Mesodermal cell (in vitro differentiated cells): ENCODE results near the gene TCEAL4.

ENCODE experiments used
- H3K27ac ChIP-seq: 2 replicates; pipeline ENCODE4 v1.7.0; 2013; ENCODE audit warnings: mild to moderate bottlenecking, low read depth, low read length, moderate library complexity; ENCODE audit not compliant: severe bottlenecking
- H3K36me3 ChIP-seq: 2 replicates; pipeline ENCODE4 v1.7.1; 2013; ENCODE audit warnings: mild to moderate bottlenecking, low read length, moderate library complexity; ENCODE audit not compliant: control insufficient read depth, insufficient read depth
- H3K4me1 ChIP-seq: one replicate; pipeline ENCODE4 v1.7.1; 2013; ENCODE audit warnings: mild to moderate bottlenecking, low read length; ENCODE audit not compliant: insufficient read depth, control insufficient read depth, poor library complexity, severe bottlenecking
- H3K4me3 ChIP-seq: 2 replicates; pipeline ENCODE4 v1.7.0; 2013; ENCODE audit warnings: low read length, control low read depth, mild to moderate bottlenecking; ENCODE audit not compliant: insufficient read depth, poor library complexity, severe bottlenecking; ENCODE audit errors: extremely low read depth
- H3K9me3 ChIP-seq: 2 replicates; pipeline ENCODE4 v1.7.1; 2013; ENCODE audit warnings: mild to moderate bottlenecking, low read length, moderate library complexity; ENCODE audit not compliant: control insufficient read depth
- WGBS, 2 experiments: methylation state at CpG; one replicate each; pipeline ENCODE4 v1.1.5; 2013; ENCODE audit warnings: missing lambda C conversion rate in 2 of 2; ENCODE audit not compliant: insufficient coverage in 2 of 2; 5-methylcytosine and 5-hydroxymethylcytosine counted together

Gene TCEAL4

DNA sequence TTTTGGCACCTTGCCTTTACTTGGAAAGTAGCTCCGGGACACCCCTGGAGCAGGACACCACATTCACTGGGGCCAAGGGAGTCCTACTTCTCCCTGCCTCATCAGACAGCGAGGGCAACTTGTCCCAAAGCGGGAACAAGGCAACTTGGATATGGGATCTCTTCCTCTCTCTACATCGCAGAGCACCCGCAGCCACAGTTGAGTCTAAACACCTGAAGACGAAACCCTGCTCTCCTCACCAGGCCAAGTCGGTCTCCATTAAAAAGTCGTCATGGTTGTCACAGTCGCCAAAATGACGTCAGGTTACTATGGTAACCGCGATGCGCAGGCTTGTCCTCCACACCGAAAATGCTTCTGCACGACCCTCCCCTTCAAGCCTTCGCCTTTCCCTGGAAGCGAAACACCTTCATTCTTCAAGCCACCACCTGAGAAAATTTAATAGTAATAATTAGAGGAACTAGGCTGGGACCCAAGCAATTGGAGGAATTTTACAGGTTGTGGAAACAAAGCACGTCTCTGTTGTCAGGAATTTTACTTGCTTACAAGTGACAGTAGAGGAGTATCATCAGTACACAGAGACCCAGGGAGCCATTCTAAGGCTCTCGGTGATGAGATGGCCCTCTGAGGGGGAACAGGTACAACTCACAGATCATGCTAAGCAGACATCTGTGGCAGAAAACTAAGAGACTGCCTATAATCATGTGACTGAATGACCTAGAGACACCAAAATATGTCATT, 30.5 kb upstream of the TCEAL4 start:
- Histone ChIP-seq H3K4me3 (peak overlapping the region; percentile 35), H3K9me3 (no peaks in the 10 kb centered on the region), H3K4me1 (no peaks in the 10 kb centered on the region), H3K27ac (no peak overlapping the region), H3K36me3 (no peaks in the 10 kb centered on the region)
- WGBS, 2 experiments: 3 to 4% methylated on average over 4 to 7 of the region's 19 CpGs

DNA sequence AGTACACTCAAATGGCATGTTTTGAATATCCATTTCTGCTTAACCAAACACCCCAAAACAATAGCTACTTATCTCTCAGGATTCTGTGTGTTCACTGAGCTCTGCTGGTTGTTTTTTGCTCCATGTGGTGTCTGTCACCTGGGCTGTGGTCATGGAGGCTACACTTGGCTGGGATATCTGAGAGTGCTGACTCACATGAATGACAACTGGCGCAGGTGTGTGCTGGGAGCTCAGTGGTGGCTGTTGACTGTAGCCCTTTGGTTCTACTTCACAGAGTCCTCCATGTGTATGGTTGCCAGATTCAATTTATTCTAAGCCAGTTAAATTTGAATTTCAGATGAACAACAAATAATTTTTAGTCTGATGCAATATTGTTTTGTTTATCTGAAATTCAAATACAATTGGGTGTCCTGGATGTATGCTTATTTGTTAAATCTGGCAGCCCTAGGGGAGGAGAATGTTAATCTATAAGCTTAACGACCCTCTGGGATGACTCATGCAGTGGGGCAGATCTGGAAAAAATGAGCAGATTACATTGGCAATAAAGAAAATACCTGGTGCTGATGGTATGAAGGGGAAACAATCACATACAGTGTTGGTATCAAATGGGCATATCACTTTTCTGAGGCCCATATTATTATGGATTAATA, 28.2 kb upstream of the TCEAL4 start:
- no peak overlapping the region for H3K27ac ChIP-seq
- H3K36me3 ChIP-seq: no peaks in the 10 kb centered on the region
- no peaks in the 10 kb centered on the region for H3K4me1 ChIP-seq
- no peak overlapping the region for H3K4me3 ChIP-seq
- 0 to 67% methylated on average over 1 of the region's 2 CpGs for WGBS, 2 experiments
- H3K9me3 ChIP-seq: no peaks in the 10 kb centered on the region

DNA sequence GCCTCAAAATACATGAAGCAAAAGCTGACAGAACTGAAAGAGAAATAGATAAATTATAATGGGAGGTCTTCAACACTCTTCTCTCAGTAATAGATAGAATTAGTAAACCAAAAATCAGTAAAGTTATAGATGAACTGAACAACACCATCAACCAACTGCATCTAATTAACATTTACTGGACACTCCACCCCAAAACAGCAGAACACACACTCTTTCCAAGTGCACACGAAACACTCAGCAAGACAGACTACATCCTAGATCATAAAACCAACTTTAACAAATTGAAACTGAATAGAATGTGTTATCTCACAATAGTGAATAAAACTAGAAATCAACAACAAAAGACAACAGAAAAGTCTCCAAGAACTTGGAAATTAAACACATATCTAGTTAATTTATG, 25.1 kb upstream of the TCEAL4 start:
- Histone ChIP-seq H3K9me3 (no peaks in the 10 kb centered on the region), H3K4me3 (no peak overlapping the region), H3K27ac (no peak overlapping the region), H3K36me3 (no peaks in the 10 kb centered on the region), H3K4me1 (no peaks in the 10 kb centered on the region)
- no CpG with 5 or more reads among the region's 1 CpG for WGBS, 2 experiments

DNA sequence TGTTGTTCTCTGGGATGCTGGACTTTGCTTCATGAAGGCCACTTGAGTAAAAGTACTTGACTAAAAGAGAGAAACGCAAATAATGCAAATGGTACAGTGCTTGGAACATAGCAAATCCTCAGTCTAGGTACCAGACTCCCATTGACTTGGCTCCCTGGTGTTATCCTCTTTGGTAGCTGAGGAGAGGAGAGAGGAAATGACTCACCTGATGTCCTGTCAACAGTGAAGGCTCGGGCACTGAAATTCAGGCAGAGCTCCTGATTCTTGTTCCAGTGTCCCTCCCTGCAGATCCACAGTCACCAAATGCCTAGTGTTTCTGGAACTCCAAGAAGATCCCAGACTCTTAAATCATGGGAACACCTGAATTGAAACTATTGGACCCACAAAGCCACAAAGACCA, 22.5 kb upstream of the TCEAL4 start:
- WGBS, 2 experiments: 72 to 83% methylated on average over 1 to 2 of the region's 2 CpGs
- Histone ChIP-seq H3K4me3 (no peak overlapping the region), H3K36me3 (no peaks in the 10 kb centered on the region), H3K4me1 (no peaks in the 10 kb centered on the region), H3K27ac (no peak overlapping the region), H3K9me3 (no peaks in the 10 kb centered on the region)

DNA sequence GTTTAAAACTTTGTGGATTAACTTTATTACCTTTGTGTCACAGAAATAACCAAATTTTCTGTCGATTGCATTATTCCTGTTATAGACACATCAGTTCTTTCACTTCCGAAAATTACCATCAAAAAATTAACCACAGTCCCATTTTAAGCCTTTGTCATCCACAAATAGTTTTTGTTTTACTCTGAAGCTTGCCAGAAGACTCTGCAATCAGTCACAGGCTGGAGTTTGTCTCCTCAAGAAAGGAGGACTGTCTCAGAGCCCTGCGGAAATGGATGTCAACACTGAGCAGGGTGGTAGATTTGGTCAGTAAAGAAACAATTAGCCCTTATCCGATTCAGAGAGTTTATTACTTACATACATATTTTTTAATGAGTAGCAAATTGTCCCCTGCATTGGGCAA, 20.1 kb upstream of the TCEAL4 start:
- no peaks in the 10 kb centered on the region for H3K36me3 ChIP-seq
- 100% methylated on average over 1 of the region's 4 CpGs; no CpG with 5 or more reads in 1 of the 2 experiments for WGBS, 2 experiments
- H3K4me3 ChIP-seq: no peak overlapping the region
- H3K4me1 ChIP-seq: no peaks in the 10 kb centered on the region
- H3K27ac ChIP-seq: no peak overlapping the region
- no peaks in the 10 kb centered on the region for H3K9me3 ChIP-seq

DNA sequence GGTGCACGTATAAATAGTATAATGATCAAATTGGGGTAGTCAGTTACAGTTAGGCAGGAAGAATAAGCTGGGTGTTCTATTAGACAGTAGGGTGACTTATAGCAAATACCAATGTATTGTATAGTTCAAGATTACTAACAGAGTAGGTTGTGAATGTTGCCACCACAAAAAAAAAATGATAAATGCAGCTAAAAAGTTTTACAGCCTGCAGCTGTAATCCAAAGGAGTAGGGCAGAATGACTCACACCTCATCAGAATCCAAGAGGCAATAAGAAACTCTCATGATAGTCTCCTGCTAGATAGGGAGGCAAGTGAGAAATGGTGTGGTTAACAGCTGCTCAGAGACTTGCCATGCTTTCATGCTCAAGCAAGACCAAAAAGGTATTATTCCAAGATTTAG, 19.6 kb upstream of the TCEAL4 start:
- no peaks in the 10 kb centered on the region for H3K9me3 ChIP-seq
- no peaks in the 10 kb centered on the region for H3K4me1 ChIP-seq
- no peak overlapping the region for H3K4me3 ChIP-seq
- WGBS, 2 experiments: no CpG with 5 or more reads among the region's 1 CpG
- H3K27ac ChIP-seq: no peak overlapping the region
- no peaks in the 10 kb centered on the region for H3K36me3 ChIP-seq

DNA sequence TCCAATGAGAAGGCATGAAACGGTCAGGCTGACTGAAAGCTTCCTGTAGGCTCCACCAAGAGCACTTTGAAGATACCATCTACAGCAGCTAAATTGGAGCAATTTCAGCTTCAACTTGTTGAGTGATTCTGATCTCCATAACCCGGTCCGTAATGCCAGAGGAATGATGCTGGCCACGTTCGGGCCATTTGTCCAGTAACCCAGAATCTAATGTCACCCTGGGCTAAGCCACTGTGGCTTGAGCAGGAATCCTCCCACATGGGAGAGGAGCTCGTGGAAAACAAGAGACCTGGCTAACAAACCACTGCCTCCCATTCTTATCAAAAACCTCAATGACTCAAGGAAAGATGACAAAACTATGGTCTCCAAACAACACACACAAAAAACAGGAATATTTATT, 14.2 kb upstream of the TCEAL4 start:
- WGBS, 2 experiments: 83 to 100% methylated on average over 1 to 2 of the region's 6 CpGs

DNA sequence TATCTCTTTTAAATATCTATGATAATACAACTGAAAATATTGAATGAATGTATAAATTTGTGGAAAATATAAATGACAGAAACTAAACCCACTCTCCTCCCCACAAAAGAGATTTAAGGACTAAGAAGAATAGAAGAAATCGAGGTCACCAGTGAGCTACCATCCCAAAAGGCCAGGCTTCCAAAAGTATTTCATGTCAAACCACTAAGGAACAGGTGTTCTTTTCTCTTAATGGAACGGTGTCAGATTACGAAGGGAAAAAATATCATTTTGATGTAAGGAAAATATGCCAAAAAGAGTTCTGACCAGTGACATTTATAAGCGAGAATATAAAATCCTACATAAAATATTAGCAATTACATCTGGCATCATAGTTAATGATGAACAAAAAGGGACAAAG, 13.6 kb upstream of the TCEAL4 start:
- H3K4me1 ChIP-seq: no peaks in the 10 kb centered on the region
- no peak overlapping the region for H3K27ac ChIP-seq
- H3K4me3 ChIP-seq: no peak overlapping the region
- H3K36me3 ChIP-seq: no peaks in the 10 kb centered on the region
- WGBS, 2 experiments: no CpG with 5 or more reads among the region's 4 CpGs
- H3K9me3 ChIP-seq: no peaks in the 10 kb centered on the region

More for the DNA sequence above, 14.2 kb upstream of the TCEAL4 start:
- Histone ChIP-seq H3K9me3 (no peaks in the 10 kb centered on the region), H3K4me3 (no peak overlapping the region), H3K36me3 (no peaks in the 10 kb centered on the region), H3K4me1 (no peaks in the 10 kb centered on the region), H3K27ac (no peak overlapping the region)

DNA sequence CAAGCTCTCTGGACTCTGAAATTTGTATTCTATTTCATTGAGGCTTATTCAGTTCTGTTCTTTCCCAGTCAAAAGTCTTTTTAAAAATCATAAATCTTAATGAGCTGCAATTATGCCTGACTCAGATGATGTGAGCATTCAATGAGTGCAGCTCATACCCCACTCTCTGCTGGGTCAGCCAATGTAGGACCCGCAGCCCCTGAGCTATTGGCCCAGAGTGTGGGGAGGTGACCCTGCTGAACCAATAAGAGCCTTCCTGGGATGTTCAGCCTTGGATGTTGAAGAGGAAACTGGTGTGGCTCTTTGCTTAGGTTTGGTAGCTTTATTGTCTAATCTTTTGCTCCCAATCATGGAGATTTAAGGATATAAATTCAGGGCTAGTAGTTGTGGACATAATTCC, 12.1 kb upstream of the TCEAL4 start:
- 80% methylated on average over 1 of the region's 1 CpG; no CpG with 5 or more reads in 1 of the 2 experiments for WGBS, 2 experiments
- no peak overlapping the region for H3K4me3 ChIP-seq

DNA sequence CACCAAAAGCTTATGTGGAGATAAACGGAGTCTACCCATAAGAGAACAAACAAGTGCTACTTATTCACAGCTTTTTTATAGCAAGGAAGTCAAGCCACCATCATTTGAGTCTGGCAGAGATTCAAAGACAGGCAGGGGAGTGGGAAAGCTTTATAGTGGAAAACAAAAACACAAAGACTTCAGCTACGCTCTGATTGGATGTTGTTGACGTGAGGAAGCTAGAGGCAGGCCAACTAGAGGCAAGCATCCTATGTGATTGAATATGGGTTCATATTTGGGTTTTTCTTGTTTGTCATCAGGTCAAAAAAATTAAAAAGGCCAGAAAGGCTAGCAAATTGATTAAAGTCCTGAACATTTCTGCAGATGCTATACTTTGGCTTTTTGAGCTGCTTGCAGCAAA, 719 bp upstream of the TCEAL4 start:
- Histone ChIP-seq H3K27ac (no peak overlapping the region), H3K4me3 (no peak overlapping the region)
- 72% methylated on average over 2 of the region's 3 CpGs; no CpG with 5 or more reads in 1 of the 2 experiments for WGBS, 2 experiments

More for the DNA sequence above, 12.1 kb upstream of the TCEAL4 start:
- no peak overlapping the region for H3K27ac ChIP-seq
- no peaks in the 10 kb centered on the region for H3K4me1 ChIP-seq
- H3K9me3 ChIP-seq: no peaks in the 10 kb centered on the region
- H3K36me3 ChIP-seq: no peaks in the 10 kb centered on the region

DNA sequence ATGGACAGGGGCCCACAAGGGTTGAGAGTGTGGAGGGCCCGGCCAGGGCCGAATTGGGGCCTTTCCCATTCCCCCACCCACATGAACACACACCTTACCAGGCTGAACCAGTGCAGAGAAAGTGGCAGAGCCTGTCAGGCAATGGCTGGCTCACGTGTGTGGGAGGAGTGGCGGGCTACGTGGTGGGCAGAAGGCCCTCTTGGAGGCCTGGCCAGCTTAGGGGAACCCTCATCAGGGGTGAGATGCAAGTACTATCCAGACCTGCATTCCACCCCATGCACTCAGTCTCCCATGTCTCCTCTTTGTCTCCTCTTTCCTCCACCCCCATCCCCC, 965 bp downstream of the TCEAL4 start:
- H3K9me3 ChIP-seq: no peaks in the 10 kb centered on the region
- H3K36me3 ChIP-seq: peaks cover 11% of the 10 kb centered on the region
- H3K4me3 ChIP-seq: peak overlapping the region; percentile 62
- H3K4me1 ChIP-seq: no peaks in the 10 kb centered on the region
- WGBS, 2 experiments: no CpG with 5 or more reads among the region's 5 CpGs
- H3K27ac ChIP-seq: no peak overlapping the region

More for the DNA sequence above, 719 bp upstream of the TCEAL4 start:
- Histone ChIP-seq H3K4me1 (no peaks in the 10 kb centered on the region), H3K9me3 (no peaks in the 10 kb centered on the region), H3K36me3 (peaks cover 6% of the 10 kb centered on the region)
